HTERT RPE-1 (cell line): ENCODE data around the gene PLEKHF1.

Experiments used
- in situ Hi-C: fragments of 300-500 bp; cut with MboI; formaldehyde crosslinking; loops from 4 replicates; pipeline ENCODE4 v1.14.3; 2020; ENCODE audit warnings: low sequenced_read_pairs

Gene PLEKHF1

DNA sequence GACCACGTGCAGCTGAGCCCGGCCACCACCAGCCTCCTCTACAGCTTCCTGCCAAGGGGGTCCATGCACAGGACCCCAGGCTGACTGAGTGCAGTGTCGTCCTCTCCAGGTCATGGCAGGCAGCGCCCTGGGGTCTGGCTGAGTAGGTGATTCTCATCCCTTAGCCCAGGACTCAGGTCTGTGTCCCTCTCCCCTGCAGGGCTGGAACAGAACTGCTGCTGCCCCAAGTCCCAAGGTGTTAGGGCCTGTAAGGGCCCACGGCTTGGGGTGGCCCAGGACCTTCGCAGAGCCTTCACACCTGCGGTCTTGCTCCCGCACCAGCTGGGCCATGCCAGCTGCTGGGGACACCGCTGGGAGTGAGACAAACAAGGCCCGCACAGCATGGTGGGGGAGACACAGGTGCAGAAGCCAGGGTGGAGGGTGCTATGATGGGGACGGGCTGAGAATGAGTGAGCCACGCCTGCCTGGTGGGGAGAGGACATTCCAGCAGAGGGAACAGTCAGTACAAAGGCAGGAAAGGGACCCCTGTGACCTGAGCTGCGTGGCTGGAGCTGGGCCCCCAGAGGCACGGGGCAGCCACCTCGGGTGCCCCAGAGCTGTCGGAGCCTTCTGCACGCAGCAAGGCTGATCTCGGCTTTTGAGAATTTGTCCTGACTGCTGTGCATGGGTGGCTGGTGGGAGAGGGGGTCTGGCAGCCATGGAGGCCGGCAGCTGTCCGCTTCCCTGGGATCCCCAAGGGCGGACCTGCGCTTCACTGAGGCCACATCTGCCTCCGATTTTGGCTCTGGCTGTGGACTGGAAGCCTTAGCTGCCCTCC, 11.9 kb downstream of the PLEKHF1 start:
- in situ Hi-C loops: no loop called here

DNA sequence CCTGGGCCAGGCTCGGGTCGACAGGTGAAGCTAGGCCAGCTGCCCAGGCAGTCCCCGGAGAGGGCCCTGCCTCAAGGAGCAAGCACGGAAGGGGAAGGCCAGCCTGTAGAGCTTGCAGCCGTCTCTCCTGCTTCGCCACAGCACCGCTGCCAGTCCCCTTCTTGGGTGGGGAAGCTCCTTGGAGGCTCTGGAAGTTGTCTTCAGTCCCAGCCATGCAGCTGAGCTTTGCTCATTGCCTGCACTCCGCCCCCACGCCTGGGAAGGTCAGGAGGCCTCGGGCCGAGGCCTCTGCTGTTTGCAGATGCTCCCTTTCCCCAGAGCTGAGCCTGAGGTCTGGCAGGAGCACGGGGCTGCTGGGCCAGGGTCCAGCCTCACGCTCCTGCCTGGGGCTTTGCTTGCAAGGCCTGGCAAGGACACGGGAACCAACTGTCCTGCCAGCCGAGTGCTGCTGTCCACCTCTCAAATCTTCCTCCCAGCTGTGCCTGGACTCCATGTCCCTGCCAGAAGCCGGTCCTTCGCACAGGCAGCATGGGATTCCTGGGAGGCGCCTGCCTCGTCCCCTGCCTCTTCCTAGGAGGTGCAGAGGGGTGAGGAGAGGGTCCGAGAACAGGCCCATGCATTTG, 13.3 kb downstream of the PLEKHF1 start:
- in situ Hi-C loops: no loop called here

DNA sequence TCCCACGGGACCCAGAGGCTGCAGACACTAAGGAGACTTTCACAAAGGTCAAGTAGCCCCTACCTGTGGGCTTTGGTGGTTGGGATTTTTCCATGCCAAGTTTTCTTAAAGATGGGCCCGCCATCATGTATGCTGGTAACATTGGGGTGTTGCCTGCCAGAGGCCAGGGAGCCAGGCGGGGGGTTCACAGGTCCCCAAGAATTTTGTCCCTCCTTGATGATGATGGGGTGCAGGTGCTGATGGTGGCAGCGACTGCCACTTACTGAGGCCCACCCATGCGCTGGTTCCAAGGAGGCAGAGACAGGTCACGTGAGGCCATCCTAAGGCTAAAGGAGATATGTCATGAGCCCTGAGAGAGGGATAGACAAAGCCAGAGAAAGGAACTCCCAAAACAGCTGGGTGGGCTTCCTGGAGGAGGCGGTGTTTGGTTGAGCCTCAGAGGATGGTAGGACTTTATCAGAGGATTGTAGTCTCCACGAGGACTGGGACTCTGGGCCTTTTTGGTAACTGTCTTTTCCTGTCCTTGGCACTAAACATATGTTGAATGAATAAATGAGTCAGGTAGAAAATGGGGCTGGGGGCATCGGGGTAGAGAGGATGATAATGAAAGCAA, 14.4 kb downstream of the PLEKHF1 start:
- in situ Hi-C loops: no loop called here

DNA sequence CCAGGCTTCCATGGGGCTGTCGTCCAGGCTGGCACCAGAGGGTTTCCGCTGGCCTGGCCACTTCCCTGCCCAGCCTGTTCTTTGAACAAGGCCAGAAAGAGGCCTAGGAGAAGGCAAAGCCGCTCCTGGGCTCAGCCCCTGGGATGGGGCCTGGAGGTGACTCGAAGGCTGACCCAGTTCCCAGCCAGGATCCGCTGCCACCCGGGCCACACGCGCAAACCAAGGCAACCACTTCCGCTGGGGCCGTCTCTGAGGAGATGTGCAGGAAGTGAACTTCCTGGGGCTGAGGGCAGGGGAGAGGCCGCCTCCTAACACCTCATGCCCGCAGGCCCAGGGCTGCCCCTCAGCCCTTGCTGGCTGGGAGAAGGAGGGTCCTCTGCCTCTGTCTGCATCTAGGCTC, 15.2 kb downstream of the PLEKHF1 start:
- in situ Hi-C loops: no loop called here

DNA sequence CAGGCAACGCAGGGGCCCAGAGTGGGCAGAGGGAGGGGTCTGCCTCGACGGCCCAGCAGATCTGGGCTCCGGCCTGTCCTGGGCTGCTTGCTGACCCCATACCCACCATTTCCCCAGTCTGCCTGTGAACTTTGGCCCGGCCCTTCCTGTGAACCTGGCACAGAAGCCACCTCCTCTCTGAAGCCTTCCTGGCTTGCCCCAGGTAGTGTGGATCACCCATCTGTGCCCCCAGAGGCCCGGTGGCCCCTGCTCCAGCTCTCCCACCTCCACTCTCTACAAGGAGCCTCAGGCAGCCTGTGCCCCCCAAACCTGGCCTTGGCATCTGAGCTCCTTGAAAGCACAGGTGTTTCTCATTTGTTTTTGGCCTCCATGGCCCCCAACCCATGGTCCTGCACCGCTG, 15.7 kb downstream of the PLEKHF1 start:
- in situ Hi-C loops: no loop called here

DNA sequence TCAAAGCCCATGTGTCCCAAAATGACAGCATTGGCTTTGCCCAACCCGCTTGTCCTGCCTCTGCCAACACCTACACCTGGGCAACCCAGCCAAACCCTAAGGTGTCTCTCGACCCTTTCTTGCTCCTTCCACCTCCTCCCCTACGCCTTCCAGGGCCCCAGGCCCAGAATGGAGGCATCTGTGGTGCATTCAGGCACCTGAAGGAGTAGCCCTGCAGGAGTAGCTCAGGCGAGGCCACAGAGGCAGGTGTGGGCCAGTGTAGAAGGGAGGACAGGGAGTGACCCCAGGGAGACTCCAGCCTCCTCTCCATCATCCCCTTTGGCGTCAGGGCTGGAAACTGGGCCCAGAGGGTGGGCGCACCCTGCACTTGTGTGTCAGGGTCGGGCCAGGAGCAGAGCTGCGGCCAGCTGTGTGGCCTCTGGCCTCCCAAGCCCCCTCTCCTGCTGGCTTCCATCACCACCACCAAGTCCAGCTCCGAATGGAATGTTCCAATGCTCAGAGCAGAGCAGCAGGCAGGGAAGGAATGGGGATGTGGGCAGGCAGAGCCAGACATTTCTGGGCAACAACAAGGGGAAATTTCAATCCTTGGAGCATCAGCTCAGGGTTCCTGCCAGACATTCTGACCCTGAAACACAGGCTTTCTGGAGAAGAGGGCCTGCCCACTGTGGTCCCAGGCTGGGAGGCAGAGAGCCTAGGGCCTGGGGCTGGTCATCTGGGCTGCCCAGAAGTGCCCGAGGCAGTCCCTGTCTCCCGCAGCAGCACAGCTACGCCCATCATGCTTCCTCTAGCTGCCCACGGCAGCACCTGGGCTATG, 16.4 kb downstream of the PLEKHF1 start:
- in situ Hi-C loops: no loop called here

DNA sequence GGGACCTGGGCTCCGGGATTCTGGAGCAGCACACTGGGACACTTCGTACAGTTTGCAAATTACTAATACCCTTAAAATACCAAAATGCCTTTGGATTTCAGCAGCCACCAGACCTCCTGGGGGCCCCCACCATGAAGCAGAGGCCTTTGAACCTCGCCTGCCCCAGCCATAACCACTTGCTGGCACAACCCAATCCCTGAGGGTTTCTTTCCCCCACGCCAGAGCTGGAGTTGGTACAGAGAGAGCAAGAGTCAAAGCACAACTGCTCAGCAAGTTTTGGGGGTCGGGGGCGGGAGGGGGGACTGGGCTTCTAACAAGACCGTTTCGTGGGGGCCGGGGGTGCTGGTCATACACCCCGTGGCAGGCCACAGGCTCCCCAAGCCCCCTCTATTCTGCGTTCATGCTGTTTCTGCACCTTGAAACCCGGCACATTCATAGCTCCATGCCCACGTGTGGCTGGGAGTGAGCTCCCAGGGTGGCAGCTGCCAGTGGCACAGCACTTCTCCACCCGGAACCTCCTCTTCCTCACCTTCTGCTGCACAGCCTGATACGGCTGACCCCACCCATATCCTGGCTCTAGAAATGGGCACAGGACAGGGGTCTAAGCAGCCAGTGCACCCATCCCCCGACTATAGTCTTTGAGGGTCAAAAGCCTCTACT, 17.1 kb downstream of the PLEKHF1 start:
- in situ Hi-C loops: no loop called here

DNA sequence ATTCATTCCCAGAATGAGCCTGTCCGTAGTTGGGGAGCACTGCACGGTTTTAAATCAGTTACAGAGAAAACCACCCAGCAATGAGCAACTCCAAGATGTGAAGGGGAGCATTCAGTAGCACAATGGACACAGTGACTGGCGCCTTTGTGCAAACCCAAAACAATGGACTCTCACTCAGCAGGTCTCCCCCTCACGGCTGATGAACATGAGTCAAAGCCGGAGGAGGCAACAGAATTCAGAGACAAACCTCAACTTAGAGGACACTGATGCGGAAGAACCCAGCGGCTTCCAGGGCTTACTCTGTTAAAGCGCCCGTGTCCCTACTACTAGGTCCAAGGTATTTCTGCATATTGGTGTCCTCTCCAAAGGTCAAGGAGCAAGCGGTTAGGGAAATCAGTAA, 17.7 kb downstream of the PLEKHF1 start:
- in situ Hi-C loops: no loop called here

DNA sequence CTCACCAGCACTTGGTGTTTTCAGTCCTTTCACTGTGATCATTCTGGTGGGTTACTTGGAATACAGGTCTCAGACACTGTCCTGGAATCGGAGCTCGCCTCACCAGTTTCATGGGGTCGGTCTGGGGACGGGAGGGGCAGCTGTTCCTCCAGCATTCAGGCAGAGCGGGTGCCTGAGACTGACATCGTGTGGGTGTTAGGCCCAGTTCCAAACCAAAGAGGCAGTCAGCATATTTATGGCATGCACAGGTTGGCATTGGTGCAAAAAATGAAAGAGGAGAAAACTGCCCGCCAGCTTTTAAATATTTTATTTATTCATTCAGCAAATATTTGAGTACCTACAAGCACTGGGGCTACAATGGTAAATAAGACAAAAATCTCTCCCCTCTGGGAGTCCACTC, 20.1 kb downstream of the PLEKHF1 start:
- in situ Hi-C loops: no loop called here

DNA sequence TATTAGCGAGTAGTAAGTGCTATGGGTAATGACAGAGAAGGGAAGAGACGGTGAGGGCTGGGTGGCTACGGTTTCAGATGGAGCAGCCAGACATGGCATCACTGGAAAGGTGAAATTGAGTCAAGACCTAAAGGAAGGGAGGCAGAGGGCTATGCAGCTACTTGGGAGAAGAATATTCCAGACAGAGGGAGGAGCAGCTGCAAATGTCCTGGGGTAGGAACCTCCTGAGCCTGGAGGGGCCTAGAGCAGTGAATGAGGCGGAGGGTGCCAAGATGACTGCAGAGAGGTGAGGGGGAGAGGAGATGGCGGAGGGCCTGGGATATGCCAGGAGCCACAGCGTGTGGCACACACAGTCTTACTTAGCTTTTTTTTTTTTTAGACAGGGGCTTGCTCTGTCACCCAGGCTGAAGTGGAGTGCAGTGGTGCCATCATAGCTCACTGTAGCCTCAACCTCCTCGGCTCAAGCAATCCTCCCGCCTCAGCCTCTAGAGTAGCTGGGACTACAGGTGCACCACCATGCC, 21.1 kb downstream of the PLEKHF1 start:
- in situ Hi-C loops: no loop called here

DNA sequence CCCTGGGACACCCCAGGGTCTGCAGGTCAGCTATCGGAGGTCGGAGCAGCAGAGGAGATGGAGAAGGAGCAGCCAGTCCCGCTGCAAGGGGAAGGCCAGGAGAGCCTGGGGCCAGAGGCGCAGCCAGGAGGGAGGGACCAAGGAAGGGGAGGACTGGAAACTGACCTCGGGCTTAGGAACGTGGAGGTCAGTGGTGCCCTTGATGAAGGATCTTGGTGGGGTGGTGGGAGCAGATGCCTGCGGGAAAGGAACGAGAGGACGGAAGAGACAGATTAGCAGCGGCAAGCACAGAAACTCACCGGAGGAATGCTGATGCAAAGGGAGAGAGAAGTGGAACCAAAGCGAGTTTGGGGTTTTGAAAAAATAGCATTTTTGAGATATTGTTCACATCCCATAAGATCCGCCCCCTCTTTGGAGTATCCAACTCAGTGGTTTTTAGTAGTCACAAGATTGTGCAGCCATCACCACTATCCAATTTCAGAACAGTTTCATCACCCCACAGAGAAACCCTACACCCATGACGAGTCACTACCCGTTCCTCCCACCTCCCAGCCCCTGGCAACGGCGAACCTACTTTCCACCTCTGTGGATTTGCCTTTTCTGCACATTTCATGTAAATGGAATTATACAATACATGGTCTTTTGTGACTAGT, 22.1 kb downstream of the PLEKHF1 start:
- in situ Hi-C loops: no loop called here

DNA sequence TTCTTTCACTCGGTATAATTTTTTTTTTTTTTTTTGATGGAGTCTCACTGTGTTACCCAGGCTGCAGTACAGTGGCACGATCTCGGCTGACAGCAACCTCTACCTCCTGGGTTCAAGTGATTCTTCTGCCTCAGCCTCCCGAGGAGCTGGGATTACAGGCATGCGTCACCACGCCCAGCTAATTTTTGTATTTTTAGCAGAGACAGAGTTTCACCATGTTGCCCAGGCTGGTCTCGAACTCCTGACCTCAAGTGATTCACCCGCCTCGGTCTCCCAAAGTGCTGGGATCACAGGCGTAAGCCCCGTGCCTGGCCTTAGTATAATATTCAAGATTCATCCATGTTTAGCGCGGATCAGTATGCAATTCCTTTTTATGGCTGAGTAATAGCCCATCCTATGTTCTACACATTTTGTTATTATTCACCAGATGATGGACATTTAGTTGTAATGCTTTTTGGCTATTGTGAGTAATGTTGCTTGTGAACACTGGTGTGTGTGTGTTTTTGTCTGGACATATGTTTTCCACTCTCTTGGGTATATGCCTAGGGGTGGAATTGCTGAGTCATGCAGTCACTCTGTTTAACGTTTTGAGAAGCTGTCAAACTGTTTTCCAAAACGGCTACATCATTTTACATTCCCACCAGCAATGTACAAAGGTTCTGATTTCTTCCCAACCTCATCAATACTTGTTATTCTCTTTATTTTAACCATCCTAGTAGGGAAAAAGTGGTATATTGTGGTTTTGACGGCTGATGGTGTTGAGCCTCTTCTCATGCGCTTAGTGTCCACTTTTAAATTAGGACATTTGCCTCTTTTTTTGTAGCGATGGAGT, 22.9 kb downstream of the PLEKHF1 start:
- in situ Hi-C loops: no loop called here

DNA sequence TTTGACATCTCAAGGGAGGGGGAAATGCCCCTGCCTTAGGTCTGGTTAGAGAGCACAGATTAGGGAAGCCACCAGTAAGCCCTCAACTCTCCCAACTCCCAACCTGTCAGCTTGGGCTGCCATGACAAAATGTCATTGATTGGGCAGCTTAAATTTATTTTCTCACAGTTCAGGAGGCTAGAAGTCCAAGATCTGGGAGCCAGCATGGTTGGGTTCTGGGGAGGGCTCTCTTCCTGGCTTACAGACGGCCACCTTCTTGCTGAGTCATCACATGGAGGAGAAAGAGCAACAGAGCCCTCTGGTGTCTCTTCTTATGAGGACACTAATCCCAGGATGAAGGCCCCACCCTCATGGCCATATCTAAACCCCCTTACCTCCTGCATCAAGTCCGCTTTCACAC, 25.6 kb downstream of the PLEKHF1 start:
- in situ Hi-C loops: no loop called here

DNA sequence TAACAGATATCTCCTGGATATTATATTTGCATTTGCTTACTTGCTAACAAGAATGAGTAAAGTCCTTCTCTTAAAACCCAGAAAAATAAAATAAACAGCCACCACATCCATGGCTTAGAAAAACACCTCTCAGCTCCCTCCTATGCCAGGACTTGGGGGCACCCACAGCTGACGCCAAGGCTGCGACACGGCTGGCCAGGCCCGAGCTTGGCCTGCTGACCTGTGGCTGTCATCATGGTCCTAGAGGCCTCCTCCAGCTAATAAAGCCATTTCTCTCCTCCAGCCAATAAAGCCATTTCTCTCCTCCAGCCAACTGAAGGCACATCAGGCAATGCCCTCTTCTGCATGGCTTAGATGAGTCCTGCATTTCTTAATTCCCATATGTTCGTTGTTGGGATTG, 28.9 kb downstream of the PLEKHF1 start:
- in situ Hi-C loops: no loop called here

DNA sequence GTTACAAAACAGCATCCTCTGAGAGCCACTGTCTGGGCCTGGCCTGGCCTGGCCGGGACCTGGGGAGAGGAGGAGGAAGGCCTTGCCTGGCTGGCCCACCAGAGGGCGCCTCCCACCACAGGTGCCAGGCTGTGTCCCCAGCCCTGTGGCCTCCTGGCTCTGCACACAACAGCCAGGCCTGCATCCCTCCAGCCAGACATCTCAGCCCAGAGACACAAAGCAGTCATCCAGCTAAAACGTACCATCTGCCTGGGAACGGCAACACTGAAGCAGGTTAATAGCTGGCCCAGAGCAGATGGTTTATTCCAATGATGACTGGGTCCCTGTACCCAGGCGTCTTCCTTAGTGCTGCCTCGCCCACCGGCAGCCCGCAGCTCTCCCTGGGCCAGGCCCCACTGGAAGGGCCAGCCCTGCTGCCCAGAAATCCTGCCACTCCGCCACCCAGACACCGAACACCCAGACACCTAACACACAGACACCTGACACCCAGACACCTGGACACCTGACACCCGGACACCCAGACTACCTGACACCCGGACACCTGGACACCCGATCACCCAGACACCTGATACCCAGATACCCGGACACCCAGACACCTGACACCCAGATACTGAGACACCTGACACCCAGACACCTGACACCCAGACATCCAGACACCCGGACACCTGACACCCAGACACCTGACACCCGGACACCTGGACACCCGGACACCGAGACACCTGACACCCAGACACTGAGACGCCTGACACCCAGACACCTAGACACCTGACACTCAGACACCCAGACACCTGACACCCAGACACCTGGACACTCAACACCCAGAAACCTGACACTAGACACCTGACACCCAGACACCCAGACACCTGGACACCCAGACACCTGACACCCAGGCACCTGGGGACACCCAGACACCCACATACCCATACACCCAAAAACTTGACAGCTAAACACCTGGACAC, 29.7 kb downstream of the PLEKHF1 start:
- in situ Hi-C loops: no loop called here

DNA sequence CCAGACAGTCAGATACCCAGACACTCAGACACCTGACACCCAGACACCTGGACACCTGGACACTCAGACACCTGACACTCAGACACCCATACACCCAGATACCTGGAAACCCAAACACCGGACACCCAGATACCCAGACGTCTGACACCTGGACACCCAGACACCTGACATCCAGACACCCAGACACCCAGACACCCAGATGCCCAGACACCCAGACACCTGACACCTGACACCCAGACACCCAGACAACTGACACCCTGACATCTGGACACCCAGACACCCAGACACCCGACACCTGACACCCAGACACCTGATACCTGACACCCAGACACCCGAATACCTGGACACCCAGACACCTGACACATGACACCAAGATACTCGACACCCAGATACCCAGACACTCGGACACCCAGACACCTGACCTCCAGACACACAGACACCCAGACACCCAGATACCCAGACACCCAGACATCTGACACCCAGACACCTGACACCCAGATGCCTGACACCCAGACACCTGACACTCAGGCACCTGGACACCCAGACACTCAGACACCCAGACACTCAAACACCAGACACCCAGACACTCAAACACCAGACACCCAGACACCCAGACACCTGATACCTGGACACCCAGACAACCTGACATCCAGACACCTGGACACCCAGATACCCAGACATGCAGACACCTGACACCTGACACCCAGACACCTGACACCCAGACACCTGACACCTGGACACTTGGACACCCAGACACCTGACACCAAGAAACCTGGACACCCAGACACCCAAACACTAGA, 30.7 kb downstream of the PLEKHF1 start:
- in situ Hi-C loops: no loop called here

DNA sequence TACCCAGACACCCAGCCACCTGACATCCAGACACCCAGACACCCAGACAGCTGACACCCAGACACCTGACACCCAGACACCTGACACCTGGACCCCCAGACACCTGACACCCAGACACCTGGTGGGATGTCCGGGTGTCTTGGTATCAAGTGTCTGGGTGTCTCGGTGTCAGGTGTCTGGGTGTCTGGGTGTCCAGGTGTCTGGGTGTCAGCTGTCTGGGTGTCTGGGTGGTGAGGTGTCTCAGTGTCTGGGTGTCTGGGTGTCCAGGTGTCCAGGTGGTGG, 31.2 kb downstream of the PLEKHF1 start:
- in situ Hi-C loops: no loop called here
